Lower lobe of right lung (tissue), 2 donors: ENCODE measurements around the gene SELE. TPM values are rescaled to one million over a fixed set of nuclear protein-coding genes. Genes with fewer than 3 reads are reported as not detected.

Source experiments
- ATAC-seq, 2 donors: fragments of 200-7000 bp; cut with Tn5 transposase; one replicate each; pipeline ENCODE4 v1.9.1; 2020 to 2022; ENCODE audit warnings: mild to moderate bottlenecking in 2 of 2, moderate library complexity in 2 of 2
- DNase-seq: peaks from one replicate; pipeline ENCODE4 v3.0.0-alpha.2; 2020
- H3K27ac ChIP-seq: fragments of 200-600 bp; one replicate; pipeline ENCODE4 v1.8.0; 2022
- H3K27me3 ChIP-seq: fragments of 200-600 bp; one replicate; pipeline ENCODE4 v1.8.0; 2022; ENCODE audit warnings: low read depth
- H3K36me3 ChIP-seq: fragments of 200-600 bp; one replicate; pipeline ENCODE4 v1.8.0; 2022; ENCODE audit warnings: mild to moderate bottlenecking
- H3K4me1 ChIP-seq: fragments of 200-600 bp; one replicate; pipeline ENCODE4 v1.8.0; 2022
- H3K4me3 ChIP-seq: fragments of 200-600 bp; one replicate; pipeline ENCODE4 v1.8.0; 2022; ENCODE audit warnings: mild to moderate bottlenecking
- H3K9me3 ChIP-seq: fragments of 200-600 bp; one replicate; pipeline ENCODE4 v1.8.0; 2022
- CTCF ChIP-seq: fragments of 200-600 bp; IDR thresholded peaks from one replicate; pipeline ENCODE4 v1.8.0; 2022; ENCODE audit warnings: antibody characterized with exemption, mild to moderate bottlenecking
- intact Hi-C: fragments of 100-400 bp; cut with DNase I; formaldehyde crosslinking; loops from one replicate; pipeline ENCODE4 v1.11.0; 2022
- total RNA-seq: library from RNA; stranded (reverse); fragmentation: NEBNext Ultra II Directional; extraction: Animal tissue kit (Norgen Biotek cat#: 25700); gene quantifications from one replicate; pipeline ENCODE4 v1.2.1, GENCODE V29; 2021
- donor health status: DM: no; HTN: yes; CAD: no; lungs with severe emphysema.

Gene SELE
- total RNA-seq, 1 donor from 2014 or later, result 0.38 TPM

- ATAC-seq (no peak), DNase-seq (no peak)
- Histone ChIP-seq H3K27me3 (no peaks in the 10 kb centered on the region), H3K36me3 (no peaks in the 10 kb centered on the region), H3K9me3 (no peaks in the 10 kb centered on the region), H3K4me3 (no peak overlapping the region), H3K27ac (no peak overlapping the region), H3K4me1 (peaks cover 12% of the 10 kb centered on the region)
- intact Hi-C loops, result no loop called here
- TF ChIP-seq CTCF, result no peak
Observed at GRCh38 chr1:169698976-169699375, 34.9 kb downstream of the SELE start.

- no peak for ATAC-seq
Observed at GRCh38 chr1:169697755-169698154, 36.1 kb downstream of the SELE start.

GRCh38 chr1:169696273-169697100, 37.4 kb downstream of the SELE start:
- Histone ChIP-seq H3K36me3 (no peaks in the 10 kb centered on the region), H3K4me3 (no peak overlapping the region), H3K27ac (no peak overlapping the region), H3K27me3 (no peaks in the 10 kb centered on the region), H3K4me1 (peaks cover 23% of the 10 kb centered on the region), H3K9me3 (no peaks in the 10 kb centered on the region)
- ATAC-seq (no peak), DNase-seq (no peak)
- intact Hi-C loops, result no loop called here
- no peak for TF ChIP-seq CTCF

More at GRCh38 chr1:169697755-169698154, 36.1 kb downstream of the SELE start:
- no peaks in the 10 kb centered on the region for H3K36me3 ChIP-seq
- no peak for TF ChIP-seq CTCF
- no peaks in the 10 kb centered on the region for H3K27me3 ChIP-seq
- no peak overlapping the region for H3K27ac ChIP-seq
- DNase-seq, result no peak
- H3K9me3 ChIP-seq, result no peaks in the 10 kb centered on the region
- no peak overlapping the region for H3K4me3 ChIP-seq
- intact Hi-C loops, result no loop called here
- peaks cover 17% of the 10 kb centered on the region for H3K4me1 ChIP-seq

- H3K9me3 ChIP-seq, result no peaks in the 10 kb centered on the region
- ATAC-seq, result peak; percentile 26 to 50
- intact Hi-C loops, result no loop called here
Observed at GRCh38 chr1:169694304-169695075, 39.4 kb downstream of the SELE start.

More at GRCh38 chr1:169694304-169695075, 39.4 kb downstream of the SELE start:
- Histone ChIP-seq H3K36me3 (no peaks in the 10 kb centered on the region), H3K4me3 (no peak overlapping the region), H3K27ac (no peak overlapping the region), H3K27me3 (no peaks in the 10 kb centered on the region), H3K4me1 (peaks cover 23% of the 10 kb centered on the region)
- no peak for TF ChIP-seq CTCF
- DNase-seq, result no peak
